COLO668 (cell line): ENCODE measurements around the gene IQGAP3.
"Not testable (repeated sequence)": the region's sequence is repeated elsewhere in the genome, so short reads cannot be mapped to it uniquely, and the experiment has no call there.

ENCODE experiments used
- DNase-seq: peaks from one replicate; lab custom pipeline; 2025; ENCODE audit not compliant: unreplicated experiment; lab: John Stamatoyannopoulos, UW

The IQGAP3 gene

GRCh38 chr1:156595016-156595415 lies 22.7 kb upstream of the IQGAP3 start:
- DNase-seq = no peak

GRCh38 chr1:156594190-156594589 lies 21.8 kb upstream of the IQGAP3 start:
- no peak for DNase-seq

DNA sequence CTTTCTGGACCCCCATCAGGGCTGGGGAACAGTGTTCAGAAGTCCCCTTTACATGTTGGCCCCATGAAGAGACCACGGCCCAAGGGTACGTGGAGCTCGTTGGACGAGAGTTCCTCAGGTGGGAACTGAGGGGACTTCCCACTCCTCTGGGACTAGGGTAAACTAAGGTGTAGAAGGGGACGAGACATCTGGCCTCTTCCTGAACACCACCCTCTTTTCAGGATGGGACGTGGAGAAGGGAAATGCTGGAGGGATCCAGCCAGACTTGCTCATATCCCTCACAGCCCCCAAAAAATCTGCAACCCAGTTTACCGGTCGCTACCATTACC lies 21.3 kb upstream of the IQGAP3 start:
- DNase-seq = no peak

GRCh38 chr1:156592910-156593660 lies 20.7 kb upstream of the IQGAP3 start:
- DNase-seq = peak; percentile 86

GRCh38 chr1:156592158-156592909 lies 20.0 kb upstream of the IQGAP3 start:
- no peak for DNase-seq

DNA sequence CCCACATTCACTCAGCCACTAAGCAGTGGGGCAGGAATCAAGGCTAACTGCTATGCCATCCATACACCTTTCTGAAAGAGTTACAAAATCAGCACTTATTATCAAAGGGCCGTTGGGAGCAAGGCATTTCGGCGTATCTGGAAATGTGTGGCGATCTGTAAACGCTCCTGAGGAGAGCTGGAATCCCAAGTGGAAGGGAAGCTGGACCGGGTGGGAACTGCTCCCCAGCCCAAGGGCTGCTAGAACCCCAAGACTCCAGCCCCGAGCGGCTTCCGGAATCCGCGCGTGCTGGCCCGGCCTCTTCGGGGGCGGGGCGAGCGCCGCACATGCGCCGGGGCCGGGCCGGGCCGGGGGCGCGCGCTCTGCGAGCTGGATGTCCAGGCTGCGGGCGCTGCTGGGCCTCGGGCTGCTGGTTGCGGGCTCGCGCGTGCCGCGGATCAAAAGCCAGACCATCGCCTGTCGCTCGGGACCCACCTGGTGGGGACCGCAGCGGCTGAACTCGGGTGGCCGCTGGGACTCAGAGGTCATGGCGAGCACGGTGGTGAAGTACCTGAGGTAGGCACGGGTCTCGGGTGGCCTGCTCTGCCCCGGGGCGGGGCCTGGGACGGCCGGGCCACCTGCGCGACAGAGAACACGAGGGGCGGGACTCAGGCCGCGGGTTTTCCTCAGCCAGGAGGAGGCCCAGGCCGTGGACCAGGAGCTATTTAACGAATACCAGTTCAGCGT lies 19.2 kb upstream of the IQGAP3 start, which contains the start of gene NAXE:
TSS of gene NAXE (plus strand) at position 345 of the 726 bp plus-strand sequence. CDS start at position 374, 29 bp downstream.
- DNase-seq = peak; percentile 93

- DNase-seq = peak; percentile 43
Measured at GRCh38 chr1:156591181-156591431, 18.7 kb upstream of the IQGAP3 start.

DNA sequence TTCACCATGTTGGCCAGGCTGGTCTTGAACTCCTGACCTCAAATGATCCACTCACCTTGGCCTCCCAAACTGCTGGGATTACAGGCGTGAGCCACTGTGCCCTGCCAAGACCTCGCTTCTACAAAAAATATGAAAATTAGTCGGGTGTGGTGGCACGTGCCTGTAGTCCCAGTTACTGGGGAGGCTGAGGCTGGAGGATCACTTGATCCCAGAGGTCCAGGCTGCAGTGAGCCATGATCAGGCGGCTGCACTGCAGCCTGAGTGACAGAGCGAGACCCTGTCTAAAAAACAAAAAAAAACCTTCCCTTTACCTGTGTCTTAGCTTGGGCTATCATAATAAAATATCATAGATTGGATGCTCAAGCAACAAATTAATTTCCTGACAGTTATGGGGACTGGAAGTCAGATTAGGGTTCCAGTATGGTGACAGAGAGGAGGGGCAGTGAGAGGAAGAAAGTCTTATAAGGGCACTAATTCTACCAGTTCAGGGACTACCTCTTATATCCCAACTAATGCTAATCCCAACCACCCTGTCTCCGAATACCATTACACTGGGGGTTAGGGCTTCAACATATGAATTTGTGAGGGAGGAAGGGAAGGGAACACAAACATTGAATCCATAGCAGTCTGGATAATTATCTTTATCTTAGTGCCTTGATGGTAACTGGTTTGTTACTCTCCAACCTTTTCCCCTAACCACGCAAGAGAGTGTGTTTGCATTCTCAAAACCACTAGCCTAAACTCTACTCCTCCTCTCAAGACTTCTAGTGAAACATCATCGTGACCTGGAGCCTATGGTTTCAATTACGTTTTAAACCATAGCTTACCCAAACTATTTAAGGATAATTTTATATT lies 18.2 kb upstream of the IQGAP3 start:
- no peak for DNase-seq

DNA sequence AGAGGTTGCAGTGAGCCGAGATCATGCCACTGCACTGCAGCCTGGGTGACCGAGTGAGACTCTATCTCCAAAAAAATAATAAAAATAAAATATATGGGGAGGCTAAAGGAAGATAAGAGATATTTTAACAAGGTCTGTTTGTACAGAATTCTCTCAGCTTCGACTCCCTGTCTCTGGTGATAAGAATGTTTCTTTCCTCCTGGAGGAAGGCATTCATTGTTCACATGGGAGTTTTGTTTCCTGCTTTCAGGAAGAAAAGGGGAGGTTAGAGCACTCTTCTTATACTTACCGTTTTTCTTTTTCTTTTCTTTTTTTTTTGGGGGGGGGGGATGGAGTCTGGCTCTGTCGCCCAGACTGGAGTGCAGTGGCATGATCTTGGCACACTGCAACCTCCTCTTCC lies 17.2 kb upstream of the IQGAP3 start:
- DNase-seq = no peak

DNA sequence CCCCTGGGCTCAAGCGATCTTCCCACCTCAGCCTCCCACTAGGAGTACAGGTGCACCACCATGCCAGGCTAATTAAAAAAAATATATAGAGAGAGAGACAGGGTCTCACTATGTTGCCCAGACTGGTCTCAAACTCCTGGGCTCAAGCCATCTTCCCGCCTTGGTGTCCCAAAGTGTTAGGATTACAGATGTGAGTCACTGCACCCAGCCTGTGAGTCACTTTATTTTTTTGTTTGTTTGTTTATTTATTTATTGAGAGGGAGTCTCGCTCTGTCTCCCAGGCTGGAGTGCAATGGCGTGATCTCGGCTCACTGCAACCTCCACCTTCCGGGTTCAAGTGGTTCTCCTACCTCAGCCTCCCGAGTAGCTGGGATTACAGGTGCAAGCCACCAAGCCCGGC lies 15.6 kb upstream of the IQGAP3 start:
- DNase-seq = not testable (repeated sequence)

DNA sequence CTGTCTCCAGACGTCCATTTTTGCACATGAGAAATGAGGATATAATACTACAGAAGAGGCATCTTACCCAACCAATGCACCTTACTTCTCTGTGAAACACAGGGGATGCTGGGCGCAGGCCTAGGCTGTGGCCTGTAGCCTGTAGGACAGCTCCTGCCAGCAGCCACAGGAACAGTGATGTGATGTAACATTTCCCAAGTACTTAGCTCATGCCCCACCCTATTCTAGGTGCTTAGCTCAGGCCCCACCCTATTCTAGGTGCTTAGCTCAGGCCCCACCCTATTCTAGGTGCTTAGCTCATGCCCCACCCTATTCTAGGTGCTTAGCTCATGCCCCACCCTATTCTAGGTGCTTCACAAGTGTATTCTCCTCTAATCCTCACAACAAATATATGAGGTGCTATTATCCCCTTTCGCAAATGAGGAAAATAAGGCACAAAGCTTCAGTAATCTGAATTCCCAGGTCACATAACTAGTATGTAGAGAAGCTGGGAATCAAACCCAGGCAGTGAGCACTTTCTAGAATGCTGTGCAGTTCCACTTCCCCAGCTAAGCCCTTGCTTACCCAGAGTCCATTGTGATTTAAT lies 14.6 kb upstream of the IQGAP3 start:
- no peak for DNase-seq

GRCh38 chr1:156586323-156586722 lies 14.0 kb upstream of the IQGAP3 start:
- no peak for DNase-seq

DNA sequence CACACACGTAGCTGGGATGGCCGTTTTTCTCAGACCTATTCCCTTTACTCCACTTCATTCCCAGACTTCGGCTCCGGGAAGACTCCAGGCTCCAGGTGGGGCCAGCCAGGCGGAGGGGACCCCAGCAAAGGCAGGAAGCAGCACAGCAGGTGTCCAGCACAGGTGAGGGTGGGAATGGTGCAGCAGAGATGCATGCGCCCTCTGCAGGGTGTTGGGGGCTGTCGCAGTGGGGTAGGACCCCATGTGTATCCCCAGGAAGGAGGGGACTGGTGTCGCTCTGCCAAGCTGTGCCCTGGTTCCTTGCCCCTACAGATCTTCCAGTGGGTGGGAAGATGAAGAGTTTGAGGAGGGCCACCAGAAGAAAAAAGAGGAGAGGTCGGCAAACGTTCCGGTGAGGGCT lies 12.4 kb upstream of the IQGAP3 start:
- peak; percentile 68 for DNase-seq

- peak; percentile 75 for DNase-seq
Measured at GRCh38 chr1:156583821-156584622, 11.7 kb upstream of the IQGAP3 start.

DNA sequence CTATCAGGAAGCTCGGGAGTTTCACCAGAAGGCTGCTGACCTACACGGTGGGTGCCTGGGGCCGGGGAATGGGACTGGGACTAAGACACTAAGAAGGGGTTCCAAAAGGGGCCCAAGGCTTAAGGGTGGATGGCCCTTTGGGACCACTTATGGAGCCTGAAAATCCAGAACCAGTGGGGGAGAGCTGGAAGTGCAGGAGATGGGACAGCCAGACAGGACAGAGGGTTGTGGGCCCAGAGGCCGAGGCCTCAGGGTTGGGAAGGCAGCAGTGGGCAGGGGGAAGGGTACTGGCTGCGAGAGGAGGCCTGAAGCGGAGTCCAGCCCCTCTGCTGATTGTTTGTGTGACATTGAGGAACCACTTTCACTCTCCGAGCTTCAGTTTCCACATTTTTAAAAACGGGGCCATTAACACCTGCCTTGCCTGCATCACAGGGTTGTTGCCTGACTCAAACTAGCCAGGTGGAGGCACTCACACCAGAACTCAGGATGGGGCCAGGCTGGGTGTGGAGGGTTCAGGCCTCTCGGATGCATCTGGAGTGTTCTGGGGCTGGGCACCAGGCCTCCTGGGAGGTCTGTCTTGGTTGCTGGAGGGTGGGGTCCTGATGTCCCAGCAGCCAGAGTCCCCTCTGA lies 10.1 kb upstream of the IQGAP3 start:
- no peak for DNase-seq

DNA sequence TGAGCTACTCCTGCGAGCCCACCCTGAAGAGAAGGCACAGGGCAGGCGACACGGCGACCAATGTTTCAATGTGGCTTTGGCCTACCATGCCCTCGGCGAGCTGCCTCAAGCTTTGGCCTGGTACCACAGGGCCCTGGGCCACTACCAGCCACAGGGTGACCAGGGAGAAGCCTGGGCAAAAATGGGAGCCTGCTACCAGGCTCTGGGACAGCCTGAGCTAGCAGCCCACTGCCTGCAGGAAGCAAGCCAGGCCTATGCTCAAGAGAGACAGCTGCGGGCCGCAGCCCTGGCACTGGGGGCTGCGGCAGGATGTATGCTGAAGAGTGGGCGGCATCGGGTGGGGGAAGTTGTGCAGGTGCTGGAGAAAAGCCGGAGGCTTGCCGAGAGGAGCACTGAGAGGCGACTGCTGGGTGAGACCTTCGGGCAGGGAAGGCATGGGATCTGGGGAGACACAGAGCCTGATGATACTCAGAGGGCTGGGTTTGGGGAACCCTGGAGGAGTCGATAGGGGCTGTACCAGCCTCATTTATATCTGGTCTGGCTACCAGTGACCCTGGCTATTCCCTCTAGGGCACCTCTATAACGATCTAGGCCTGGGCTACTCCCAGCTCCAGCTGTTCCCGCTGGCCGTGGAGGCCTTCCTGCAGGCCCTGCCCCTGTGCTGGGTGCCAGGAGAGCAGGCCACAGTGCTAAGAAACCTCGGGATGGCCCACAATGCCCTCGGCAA lies 9.5 kb upstream of the IQGAP3 start:
- DNase-seq = no peak

GRCh38 chr1:156579472-156579871 lies 7.1 kb upstream of the IQGAP3 start, which contains the start of gene TTC24:
Gene TTC24, plus strand, starts transcription at chr1:156579723. Its CDS starts 1,642 bp downstream, at chr1:156581365.
- no peak for DNase-seq

GRCh38 chr1:156578055-156578454 lies 5.7 kb upstream of the IQGAP3 start:
- DNase-seq = no peak

- DNase-seq = no peak
Measured at GRCh38 chr1:156577550-156577949, 5.2 kb upstream of the IQGAP3 start.
